Left ventricle myocardium inferior (tissue), 1 donor: Measurements from ENCODE around the gene C10orf105. TPM values are rescaled to one million over a fixed set of nuclear protein-coding genes. Genes with fewer than 3 reads are reported as not detected.

Source experiments
- DNase-seq: peaks from one replicate; pipeline ENCODE4 v3.0.0-alpha.2; 2020
- H3K27ac ChIP-seq: fragments of 200-600 bp; replicated peaks from 2 replicates; pipeline ENCODE4 v1.8.0; 2021
- H3K27me3 ChIP-seq: fragments of 200-600 bp; 2 replicates; pipeline ENCODE4 v1.8.0; 2021; ENCODE audit warnings: low read depth
- H3K36me3 ChIP-seq: fragments of 200-600 bp; 2 replicates; pipeline ENCODE4 v1.8.0; 2021
- H3K4me1 ChIP-seq: fragments of 200-600 bp; 2 replicates; pipeline ENCODE4 v1.8.0; 2021
- H3K4me3 ChIP-seq: fragments of 200-600 bp; 2 replicates; pipeline ENCODE4 v1.8.0; 2021; ENCODE audit warnings: mild to moderate bottlenecking, moderate library complexity
- H3K9me3 ChIP-seq: fragments of 200-600 bp; replicated peaks from 2 replicates; pipeline ENCODE4 v1.8.0; 2021
- CTCF ChIP-seq: fragments of 200-600 bp; IDR thresholded peaks from 2 replicates; pipeline ENCODE4 v1.8.0; 2021; ENCODE audit warnings: antibody characterized with exemption, mild to moderate bottlenecking, borderline replicate concordance
- intact Hi-C: fragments of 100-400 bp; cut with micrococcal nuclease; formaldehyde crosslinking; loops from one replicate; pipeline ENCODE4 v1.11.0; 2022
- total RNA-seq: library from RNA; stranded (reverse); fragmentation: NEBNext Ultra II Directional; extraction: Animal tissue kit (Norgen Biotek cat#: 25700); gene quantifications from one replicate; pipeline ENCODE4 v1.2.1, GENCODE V29; 2021
- donor health status: DM: no; HTN: yes; CAD: no; lungs with severe emphysema.

C10orf105 gene
- total RNA-seq, 1 donor from 2014 or later, result 0.05 TPM

- TF ChIP-seq CTCF, result no peak
- no peak overlapping the region for H3K4me3 ChIP-seq
- no peak overlapping the region for H3K27ac ChIP-seq
- DNase-seq, result no peak
- H3K9me3 ChIP-seq, result no peaks in the 10 kb centered on the region
- H3K27me3 ChIP-seq, result no peaks in the 10 kb centered on the region
- intact Hi-C loops, result loop anchor here (5.0 to 10.0 kb wide), 2 partner anchors 327 to 384 kb away; no protein-coding TSS in a partner anchor
- H3K4me1 ChIP-seq, result peaks cover 43% of the 10 kb centered on the region
- H3K36me3 ChIP-seq, result no peaks in the 10 kb centered on the region
Observed at GRCh38 chr10:71708897-71709882, 10.4 kb downstream of the C10orf105 start.

DNA sequence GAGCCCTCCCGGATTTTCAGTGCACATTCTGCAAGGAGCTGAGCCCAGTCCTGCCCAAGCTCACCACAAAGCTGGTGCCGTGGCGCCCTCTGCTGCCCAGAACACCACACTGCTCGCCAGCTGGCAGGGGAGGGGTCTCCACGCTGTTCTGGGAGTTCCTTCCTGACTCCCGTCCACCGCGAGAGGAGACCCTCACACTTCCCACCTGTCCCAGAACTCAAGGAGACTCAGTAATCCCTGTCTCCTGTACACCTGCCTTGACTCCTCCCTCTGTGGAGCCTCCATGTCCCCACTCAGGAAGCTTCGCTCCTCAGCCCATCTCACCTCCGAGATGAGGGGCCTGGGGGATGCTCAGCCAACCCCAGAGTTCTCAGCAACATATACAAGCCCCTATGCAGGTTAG lies 11.3 kb downstream of the C10orf105 start:
- Histone ChIP-seq H3K27ac (no peak overlapping the region), H3K4me1 (peaks cover 34% of the 10 kb centered on the region), H3K27me3 (no peaks in the 10 kb centered on the region), H3K9me3 (no peaks in the 10 kb centered on the region), H3K36me3 (no peaks in the 10 kb centered on the region), H3K4me3 (no peak overlapping the region)
- peak; percentile 58 for DNase-seq
- TF ChIP-seq CTCF, result peak; percentile 91
- intact Hi-C loops, result loop anchor here (5.0 to 10.0 kb wide), 2 partner anchors 326 to 384 kb away; no protein-coding TSS in a partner anchor

DNA sequence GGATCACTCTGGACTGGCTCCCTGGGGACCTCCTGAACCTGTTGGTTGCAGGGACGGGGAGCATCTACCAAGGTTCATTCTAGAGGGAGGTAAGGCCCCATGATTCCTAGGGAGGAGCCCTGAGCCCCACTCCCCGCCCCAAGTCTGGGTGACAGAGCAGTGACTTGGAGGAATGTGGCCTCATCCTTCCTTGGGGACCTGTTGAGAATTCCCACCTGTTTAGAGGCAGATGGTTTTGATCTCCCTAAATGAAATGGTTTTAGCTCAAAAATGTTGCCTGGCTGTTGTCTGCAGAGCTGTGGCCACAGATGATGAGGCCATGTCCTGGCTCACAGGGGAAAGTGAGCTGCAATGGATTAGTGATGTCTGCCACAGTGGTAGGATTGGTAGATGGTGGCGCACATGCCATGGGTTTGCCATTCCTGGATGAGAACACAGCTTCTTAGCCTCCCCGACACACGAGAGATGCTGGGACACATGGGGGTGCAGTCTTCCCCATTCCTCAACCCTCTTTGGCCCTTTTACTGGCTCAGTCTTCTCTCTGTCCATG lies 12.3 kb downstream of the C10orf105 start:
- intact Hi-C loops, result loop anchor here (5.0 to 10.0 kb wide), 2 partner anchors 325 to 383 kb away; no protein-coding TSS in a partner anchor
- no peak for DNase-seq
- Histone ChIP-seq H3K4me3 (no peak overlapping the region), H3K4me1 (peaks cover 24% of the 10 kb centered on the region), H3K36me3 (no peaks in the 10 kb centered on the region), H3K27ac (no peak overlapping the region), H3K9me3 (no peaks in the 10 kb centered on the region), H3K27me3 (no peaks in the 10 kb centered on the region)
- no peak for TF ChIP-seq CTCF

- no peak for TF ChIP-seq CTCF
- H3K9me3 ChIP-seq, result no peaks in the 10 kb centered on the region
- no peaks in the 10 kb centered on the region for H3K27me3 ChIP-seq
- H3K27ac ChIP-seq, result no peak overlapping the region
- no peak overlapping the region for H3K4me3 ChIP-seq
- no peak for DNase-seq
- H3K4me1 ChIP-seq, result peaks cover 28% of the 10 kb centered on the region
- no peaks in the 10 kb centered on the region for H3K36me3 ChIP-seq
- intact Hi-C loops, result loop anchor here (5.0 to 10.0 kb wide), 2 partner anchors 324 to 382 kb away; no protein-coding TSS in a partner anchor
Observed at GRCh38 chr10:71706216-71707121, 13.1 kb downstream of the C10orf105 start.

GRCh38 chr10:71705582-71705981 lies 14.0 kb downstream of the C10orf105 start:
- TF ChIP-seq CTCF, result no peak
- Histone ChIP-seq H3K27me3 (no peaks in the 10 kb centered on the region), H3K27ac (no peak overlapping the region), H3K4me1 (peaks cover 36% of the 10 kb centered on the region), H3K4me3 (no peak overlapping the region), H3K9me3 (no peaks in the 10 kb centered on the region), H3K36me3 (no peaks in the 10 kb centered on the region)
- intact Hi-C loops, result loop anchor here (5.0 to 10.0 kb wide), 2 partner anchors 323 to 381 kb away; no protein-coding TSS in a partner anchor
- no peak for DNase-seq
